Adrenal gland (tissue), 12 donors: ENCODE results near the gene EPB41L4B. TPM values are rescaled to one million over a fixed set of nuclear protein-coding genes. Genes with fewer than 3 reads are reported as not detected.

Experiments used
- DNase-seq, 7 donors: peaks; one replicate each; pipeline ENCODE4 v3.0.0-alpha.2; 2019 to 2020
- H3K27ac ChIP-seq, 5 donors: fragments of 200-600 bp; sonication (generic) in 4 of 5; 1 replicate in 3 of 5; 2 replicates in 2 of 5; pipeline versions ENCODE4 v1.5.1 to v1.8.0; 2016 to 2020; ENCODE audit warnings: mild to moderate bottlenecking in 1 of 5
- H3K27me3 ChIP-seq: fragments of 200-600 bp; 2 replicates; pipeline ENCODE4 v1.8.0; 2021
- H3K36me3 ChIP-seq, 2 donors: fragments of 200-600 bp; replicated peaks in 1 of 2; 1 replicate in 1 of 2; 2 replicates in 1 of 2; pipeline versions ENCODE4 v1.5.1 to v1.8.0; 2018 to 2022
- H3K4me1 ChIP-seq, 2 donors: fragments of 200-600 bp; replicated peaks in 1 of 2; 1 replicate in 1 of 2; 2 replicates in 1 of 2; pipeline versions ENCODE4 v1.5.1 to v1.8.0; 2018 to 2021
- H3K4me3 ChIP-seq, 4 donors: fragments of 200-600 bp; sonication (generic) in 3 of 4; one replicate each; pipeline ENCODE4 v1.5.1; 2016 to 2018
- H3K9me3 ChIP-seq, 3 donors: fragments of 200-600 bp; sonication (generic) in 1 of 3; replicated peaks in 1 of 3; 1 replicate in 2 of 3; 2 replicates in 1 of 3; pipeline versions ENCODE4 v1.5.1 to v1.8.0; 2016 to 2021
- POLR2A ChIP-seq, 2 donors: fragments of 450-650 bp; IDR thresholded peaks; one replicate each; pipeline ENCODE4 v1.6.1; 2017; ENCODE audit warnings: antibody characterized with exemption in 2 of 2, mild to moderate bottlenecking in 2 of 2, moderate library complexity in 1 of 2
- WGBS, 4 donors: extraction: QIAGEN DNeasy Blood & Tissue Kit in 2 of 4; methylation state at CpG; one replicate each; pipeline versions ENCODE4 v1.1.5 to v1.1.7; 2013 to 2017; 5-methylcytosine and 5-hydroxymethylcytosine counted together
- intact Hi-C, 2 donors: fragments of 100-400 bp; cut with DNase I; formaldehyde crosslinking; loops; one replicate each; pipeline versions ENCODE4 v1.14.1 to v1.15.0; 2022 to 2023
- polyA plus RNA-seq, 3 donors: library from polyadenylated mRNA; stranded (reverse); fragments of 200-250 nt in 2 of 3; fragments of 350-450 nt in 1 of 3; fragmentation: Illumina TruSeq in 1 of 3; extraction: RNeasy Lipid Tissue Mini Kit (QIAGEN cat#74804) in 1 of 3; gene quantifications; one replicate each; pipeline ENCODE4 v1.2.3, GENCODE V29; 2013 to 2014
- total RNA-seq, 9 donors: library from RNA; depleted of rRNA in 4 of 9; stranded (reverse); fragments of >200 nt in 4 of 9; fragments of 120-200 nt in 1 of 9; fragmentation: NEBNext Ultra II Directional in 1 of 9; extraction: Animal tissue kit (Norgen Biotek cat#: 25700) in 1 of 9; gene quantifications; one replicate each; pipeline versions ENCODE4 v1.1.0 to v1.2.4, GENCODE V29; 2013 to 2023
- TF ChIP-seq, protein P1 (sequence below), 6 experiments: fragments of 450-650 bp in 4 of 6; fragments of 200-600 bp in 2 of 6; sonication (generic) in 1 of 6; IDR thresholded peaks; 1 replicate in 5 of 6; 2 replicates in 1 of 6; pipeline versions ENCODE4 v1.5.1 to v1.8.0; 2016 to 2021; ENCODE audit warnings: antibody characterized with exemption in 6 of 6, mild to moderate bottlenecking in 2 of 6, moderate library complexity in 1 of 6
- donor health status: healthy with polysubstance abuse.
- donor health status: Bipolar disorder and iron deficiency.
- donor health status: DM: yes; HTN: yes; CAD: no.
- donor health status: DM: no; HTN: no; CAD: no.
- donor health status: DM: no; HTN: no; CAD: no.
- donor health status: DM: yes; HTN: yes; CAD: no.

EPB41L4B gene
- total and polyA plus RNA-seq, 12 donors, result 7.4 to 37.2 (median 18.7) TPM

DNA sequence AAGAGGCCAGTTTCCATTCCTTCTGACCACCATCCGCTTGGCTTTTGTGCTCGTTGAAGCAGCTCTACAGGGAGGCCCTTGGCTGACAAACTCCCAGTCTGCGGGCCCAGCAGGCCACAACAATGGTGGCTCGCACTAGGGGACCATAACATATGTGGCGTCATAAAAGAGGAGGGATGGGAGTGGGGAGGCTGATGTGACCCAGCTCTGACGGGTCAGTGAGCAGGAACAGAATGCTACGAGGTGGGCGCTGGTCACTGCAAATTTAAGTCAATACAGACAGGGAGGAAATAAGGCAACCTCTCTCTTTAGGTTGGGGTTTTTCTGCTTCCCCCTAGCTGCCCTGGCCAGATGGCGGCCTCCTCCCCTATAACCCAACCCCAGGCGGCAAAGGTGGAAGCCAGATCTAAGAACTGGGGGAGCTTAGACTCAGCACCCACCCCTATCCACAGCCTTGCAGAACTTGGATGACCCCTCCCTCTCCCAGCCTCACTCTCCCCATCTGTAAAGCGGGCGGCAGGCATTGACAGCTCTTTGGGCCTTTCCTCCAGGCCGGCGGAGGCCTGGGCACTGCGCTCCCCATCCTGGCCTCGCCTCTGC is 154.6 kb downstream of the EPB41L4B start:
- no peak for DNase-seq
- 75 to 79% (median 77%) methylated on average over 16 of the region's 16 CpGs for WGBS, 4 donors
- Histone ChIP-seq H3K27ac (no peak overlapping the region), H3K4me1 (no peaks in the 10 kb centered on the region), H3K36me3 (no peaks in the 10 kb centered on the region), H3K27me3 (no peaks in the 10 kb centered on the region), H3K9me3 (no peaks in the 10 kb centered on the region), H3K4me3 (peak overlapping the region in 1 of 4 donors; percentile 57)
- intact Hi-C loops, result no loop called here
- no peak for TF ChIP-seq POLR2A (IDR thresholded peaks at IDR 0.05)

DNA sequence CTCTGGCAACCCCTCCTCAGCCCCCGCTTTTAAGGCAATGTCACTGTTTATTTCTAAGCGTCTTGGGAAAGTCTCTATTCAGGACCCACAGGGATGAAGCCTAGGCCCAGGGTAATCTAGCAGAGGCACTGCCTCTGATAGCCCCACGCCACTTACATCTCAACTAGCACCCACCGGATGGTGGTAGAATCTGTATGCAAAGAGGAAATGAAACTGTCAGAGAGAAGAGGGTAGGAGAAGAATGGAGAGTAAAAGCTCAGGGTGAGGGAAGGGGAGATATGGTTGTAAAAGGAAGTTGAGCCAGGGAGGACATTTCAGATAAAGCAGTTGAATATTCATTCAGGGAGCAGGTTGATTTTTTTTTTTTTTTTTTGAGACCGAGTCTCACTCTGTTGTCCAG is 156.8 kb downstream of the EPB41L4B start:
- H3K4me3 ChIP-seq, result no peak overlapping the region
- no peaks in the 10 kb centered on the region for H3K36me3 ChIP-seq
- H3K27ac ChIP-seq, result no peak overlapping the region
- no peak for DNase-seq
- no peaks in the 10 kb centered on the region for H3K27me3 ChIP-seq
- no peaks in the 10 kb centered on the region for H3K4me1 ChIP-seq
- intact Hi-C loops, result no loop called here
- H3K9me3 ChIP-seq, result no peaks in the 10 kb centered on the region
- TF ChIP-seq, protein P1, sequence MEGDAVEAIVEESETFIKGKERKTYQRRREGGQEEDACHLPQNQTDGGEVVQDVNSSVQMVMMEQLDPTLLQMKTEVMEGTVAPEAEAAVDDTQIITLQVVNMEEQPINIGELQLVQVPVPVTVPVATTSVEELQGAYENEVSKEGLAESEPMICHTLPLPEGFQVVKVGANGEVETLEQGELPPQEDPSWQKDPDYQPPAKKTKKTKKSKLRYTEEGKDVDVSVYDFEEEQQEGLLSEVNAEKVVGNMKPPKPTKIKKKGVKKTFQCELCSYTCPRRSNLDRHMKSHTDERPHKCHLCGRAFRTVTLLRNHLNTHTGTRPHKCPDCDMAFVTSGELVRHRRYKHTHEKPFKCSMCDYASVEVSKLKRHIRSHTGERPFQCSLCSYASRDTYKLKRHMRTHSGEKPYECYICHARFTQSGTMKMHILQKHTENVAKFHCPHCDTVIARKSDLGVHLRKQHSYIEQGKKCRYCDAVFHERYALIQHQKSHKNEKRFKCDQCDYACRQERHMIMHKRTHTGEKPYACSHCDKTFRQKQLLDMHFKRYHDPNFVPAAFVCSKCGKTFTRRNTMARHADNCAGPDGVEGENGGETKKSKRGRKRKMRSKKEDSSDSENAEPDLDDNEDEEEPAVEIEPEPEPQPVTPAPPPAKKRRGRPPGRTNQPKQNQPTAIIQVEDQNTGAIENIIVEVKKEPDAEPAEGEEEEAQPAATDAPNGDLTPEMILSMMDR (IDR thresholded peaks at IDR 0.05), result no peak
- TF ChIP-seq POLR2A (IDR thresholded peaks at IDR 0.05), result no peak
- 83 to 86% (median 85%) methylated on average over 4 to 5 of the region's 5 CpGs for WGBS, 4 donors

DNA sequence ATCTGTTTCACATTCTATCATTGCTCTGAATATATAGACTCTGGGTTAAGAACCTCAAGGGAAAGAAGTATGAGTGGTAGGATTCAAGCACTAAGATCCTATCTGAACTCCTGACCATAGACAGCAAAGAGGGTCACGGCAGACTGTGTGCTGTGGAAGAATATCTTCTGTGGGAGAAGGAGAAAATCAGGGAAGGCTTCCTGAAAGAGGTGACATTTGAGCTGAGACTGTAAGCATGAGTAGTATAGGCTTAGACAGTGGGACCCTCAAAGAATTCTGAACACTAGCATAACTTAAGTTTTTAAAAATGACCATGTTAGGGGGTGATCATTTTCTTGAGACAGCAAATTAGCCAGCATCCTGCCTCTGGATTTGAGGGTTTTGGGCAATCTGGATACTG is 157.7 kb downstream of the EPB41L4B start:
- intact Hi-C loops, result no loop called here
- 93 to 100% (median 98%) methylated on average over 1 of the region's 1 CpG for WGBS, 4 donors
- TF ChIP-seq, protein P1 (IDR thresholded peaks at IDR 0.05), result no peak
- no peak for TF ChIP-seq POLR2A (IDR thresholded peaks at IDR 0.05)
- DNase-seq, result no peak
- H3K27me3 ChIP-seq, result no peaks in the 10 kb centered on the region
- no peaks in the 10 kb centered on the region for H3K4me1 ChIP-seq
- no peaks in the 10 kb centered on the region for H3K36me3 ChIP-seq
- no peak overlapping the region for H3K4me3 ChIP-seq
- no peak overlapping the region for H3K27ac ChIP-seq
- no peaks in the 10 kb centered on the region for H3K9me3 ChIP-seq

DNA sequence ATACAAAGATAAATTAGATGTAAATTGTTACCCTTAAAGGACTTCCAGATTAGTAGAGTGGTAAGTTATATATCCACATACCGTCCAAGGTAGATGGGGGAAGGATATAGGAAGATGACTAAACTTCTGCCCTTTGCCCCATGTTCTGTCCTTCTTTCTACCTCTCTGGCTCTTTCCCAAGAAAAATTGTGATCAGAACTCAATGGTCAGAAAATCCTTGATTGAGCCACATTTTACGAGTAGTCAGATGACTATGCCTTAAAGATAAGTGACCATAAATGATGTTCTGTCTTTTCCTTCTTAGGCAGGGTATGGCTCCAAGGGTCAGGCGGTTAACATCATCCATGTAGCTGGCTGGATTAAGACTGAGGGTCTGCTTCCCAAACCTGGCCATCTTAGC is 158.2 kb downstream of the EPB41L4B start:
- TF ChIP-seq, protein P1 (IDR thresholded peaks at IDR 0.05), result no peak
- no peak for TF ChIP-seq POLR2A (IDR thresholded peaks at IDR 0.05)
- 58 to 89% (median 79%) methylated on average over 3 of the region's 3 CpGs for WGBS, 4 donors
- intact Hi-C loops, result no loop called here
- no peak overlapping the region for H3K4me3 ChIP-seq
- H3K4me1 ChIP-seq, result no peaks in the 10 kb centered on the region
- no peaks in the 10 kb centered on the region for H3K9me3 ChIP-seq
- no peak overlapping the region for H3K27ac ChIP-seq
- H3K27me3 ChIP-seq, result no peaks in the 10 kb centered on the region
- DNase-seq, result no peak
- no peaks in the 10 kb centered on the region for H3K36me3 ChIP-seq

DNA sequence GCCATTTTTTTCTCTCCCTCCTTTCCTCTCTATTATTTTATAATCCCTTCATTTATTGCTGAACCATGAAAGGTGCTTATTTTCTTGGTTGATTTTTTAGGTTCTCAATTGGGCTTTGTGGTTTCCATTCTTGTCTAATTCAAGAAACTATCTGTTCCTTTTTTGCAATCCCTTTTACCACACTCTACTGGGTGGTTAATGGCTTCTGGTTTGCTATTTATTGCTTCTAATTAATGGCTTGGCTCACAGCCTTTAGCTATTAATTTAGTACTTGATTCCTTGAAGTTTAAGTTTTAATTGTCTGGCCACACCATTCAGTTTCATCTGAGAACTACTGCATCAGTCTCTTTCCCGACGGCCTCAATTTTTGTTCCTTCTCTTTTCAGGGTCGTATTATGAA is 159.4 kb downstream of the EPB41L4B start:
- no peak for DNase-seq
- H3K27me3 ChIP-seq, result no peaks in the 10 kb centered on the region
- H3K27ac ChIP-seq, result no peak overlapping the region
- 78 to 96% (median 90%) methylated on average over 3 of the region's 3 CpGs for WGBS, 4 donors
- TF ChIP-seq, protein P1 (IDR thresholded peaks at IDR 0.05), result no peak
- no peak for TF ChIP-seq POLR2A (IDR thresholded peaks at IDR 0.05)
- no peak overlapping the region for H3K4me3 ChIP-seq
- no peaks in the 10 kb centered on the region for H3K4me1 ChIP-seq
- H3K36me3 ChIP-seq, result no peaks in the 10 kb centered on the region
- no peaks in the 10 kb centered on the region for H3K9me3 ChIP-seq
- intact Hi-C loops, result no loop called here
